H1 (cell line): ENCODE measurements around the gene EPHA8. TPM values are rescaled to one million over a fixed set of nuclear protein-coding genes. Genes with fewer than 3 reads are reported as not detected.
A peak's percentile ranks its signal among the peaks of the same experiment; 100 is the strongest.

Experiments
- CTCF ChIA-PET: fragments of 300-600 bp; sonication (Branson Sonifier 250); formaldehyde crosslinking; loops from one replicate; lab custom pipeline; 2021; ENCODE audit not compliant: partially characterized antibody; lab: Charles Lee
- POLR2A ChIA-PET: fragments of 300-600 bp; sonication (Branson Sonifier 250); formaldehyde crosslinking; loops from one replicate; lab custom pipeline; 2021; ENCODE audit warnings: inconsistent platforms; ENCODE audit not compliant: partially characterized antibody; lab: Charles Lee
- DNase-seq, 2 experiments: peaks; one replicate each; pipeline versions ENCODE4 v3.0.0 to v3.0.0-alpha.2; 2010 to 2022; ENCODE audit warnings: low spot score in 2 of 2, low read depth in 1 of 2, mixed read lengths in 1 of 2
- FAIRE-seq: peaks from 2 replicates; lab custom pipeline; 2011; peaks lifted over from hg19 to GRCh38; lab: Jason Lieb, UNC
- H2AFZ ChIP-seq: 2 replicates; pipeline ENCODE4 v1.8.1; 2012; ENCODE audit warnings: low read length, inconsistent platforms
- H2AK5ac ChIP-seq: 2 replicates; pipeline ENCODE4 v1.6.1; 2013; ENCODE audit warnings: low read depth, low read length
- H2BK120ac ChIP-seq: replicated peaks from 2 replicates; pipeline ENCODE3; 2013; ENCODE audit warnings: low read depth, low read length, inconsistent platforms
- H2BK12ac ChIP-seq: 2 replicates; pipeline ENCODE4 v1.6.1; 2013; ENCODE audit warnings: low read depth, low read length
- H2BK15ac ChIP-seq: 2 replicates; pipeline ENCODE4 v1.6.1; 2013; ENCODE audit warnings: low read length
- H2BK20ac ChIP-seq: 2 replicates; pipeline ENCODE4 v1.6.1; 2013; ENCODE audit warnings: low read length
- H2BK5ac ChIP-seq: 2 replicates; pipeline ENCODE4 v1.6.1; 2013; ENCODE audit warnings: low read depth, low read length
- H3K14ac ChIP-seq: 2 replicates; pipeline ENCODE4 v1.6.1; 2013; ENCODE audit warnings: inconsistent platforms; ENCODE audit not compliant: insufficient read length
- H3K18ac ChIP-seq: 2 replicates; pipeline ENCODE4 v1.6.1; 2013; ENCODE audit warnings: low read length; ENCODE audit errors: extremely low read depth
- H3K23ac ChIP-seq: 2 replicates; pipeline ENCODE4 v1.6.1; 2013; ENCODE audit warnings: inconsistent platforms; ENCODE audit not compliant: insufficient read length
- H3K23me2 ChIP-seq: 2 replicates; pipeline ENCODE4 v1.6.1; 2013; ENCODE audit warnings: low read depth, low read length
- H3K27ac ChIP-seq: 2 replicates; pipeline ENCODE4 v1.6.1; 2011; ENCODE audit warnings: low read depth, low read length, inconsistent platforms
- H3K27me3 ChIP-seq, 4 experiments: replicated peaks in 1 of 4; 1 replicate in 1 of 4; 2 replicates in 3 of 4; pipeline versions ENCODE4 v1.6.1 to v1.8.1; 2011 to 2013; ENCODE audit warnings: low read length in 3 of 4, mild to moderate bottlenecking in 3 of 4, inconsistent platforms in 2 of 4, mixed read lengths in 2 of 4, moderate library complexity in 1 of 4; ENCODE audit not compliant: control insufficient read depth in 3 of 4, insufficient read depth in 3 of 4; ENCODE audit errors: extremely low read depth in 1 of 4
- H3K36me3 ChIP-seq, 4 experiments: 2 replicates each; pipeline versions ENCODE4 v1.6.1 to v1.8.1; 2011 to 2013; ENCODE audit warnings: mild to moderate bottlenecking in 4 of 4, low read length in 3 of 4, moderate library complexity in 2 of 4, control low read depth in 1 of 4, inconsistent platforms in 1 of 4; ENCODE audit not compliant: insufficient read depth in 4 of 4, control insufficient read depth in 2 of 4
- H3K4ac ChIP-seq: replicated peaks from 2 replicates; pipeline ENCODE3; 2013; ENCODE audit warnings: low read length, low read depth, mixed read lengths, inconsistent platforms; ENCODE audit not compliant: insufficient read length
- H3K4me1 ChIP-seq, 4 experiments: replicated peaks in 1 of 4; 1 replicate in 1 of 4; 2 replicates in 3 of 4; pipeline versions ENCODE4 v1.6.1 to v1.8.1; 2011 to 2013; ENCODE audit warnings: low read length in 3 of 4, inconsistent platforms in 2 of 4, mixed read lengths in 1 of 4; ENCODE audit not compliant: insufficient read depth in 4 of 4, control insufficient read depth in 3 of 4
- H3K4me2 ChIP-seq, 2 experiments: 2 replicates each; pipeline versions ENCODE4 v1.6.1 to v1.8.1; 2011 to 2013; ENCODE audit warnings: low read depth in 2 of 2, low read length in 2 of 2, control low read depth in 1 of 2, inconsistent platforms in 1 of 2, mild to moderate bottlenecking in 1 of 2; ENCODE audit not compliant: insufficient read depth in 1 of 2
- H3K4me3 ChIP-seq, 4 experiments: fragments of 200-600, 300-600 bp in 1 of 4; sonication (generic), shearing (Covaris generic), sonication (Bioruptor Twin) in 1 of 4; 2 replicates each; pipeline versions ENCODE4 v1.5.1 to v1.8.1; 2011 to 2016; ENCODE audit warnings: low read length in 4 of 4, low read depth in 3 of 4, control low read depth in 2 of 4, inconsistent platforms in 2 of 4, mild to moderate bottlenecking in 2 of 4, mixed read lengths in 1 of 4, moderate library complexity in 1 of 4; ENCODE audit not compliant: insufficient read depth in 2 of 4; ENCODE audit errors: extremely low read depth in 1 of 4
- H3K56ac ChIP-seq: replicated peaks from 2 replicates; pipeline ENCODE3; 2013; ENCODE audit warnings: low read depth, mild to moderate bottlenecking, mixed read lengths, low read length, inconsistent platforms; ENCODE audit not compliant: insufficient read length
- H3K79me1 ChIP-seq: 2 replicates; pipeline ENCODE4 v1.6.1; 2013; ENCODE audit warnings: low read depth, low read length, control low read depth
- H3K79me2 ChIP-seq, 2 experiments: 2 replicates each; pipeline versions ENCODE4 v1.6.1 to v1.8.1; 2012 to 2013; ENCODE audit warnings: low read length in 2 of 2, mild to moderate bottlenecking in 2 of 2, inconsistent platforms in 1 of 2; ENCODE audit not compliant: insufficient read depth in 2 of 2, control insufficient read depth in 1 of 2
- H3K9ac ChIP-seq, 4 experiments: replicated peaks in 1 of 4; 1 replicate in 1 of 4; 2 replicates in 3 of 4; pipeline versions ENCODE4 v1.6.1 to v1.8.1; 2011 to 2013; ENCODE audit warnings: low read depth in 3 of 4, low read length in 3 of 4, control low read depth in 2 of 4, mild to moderate bottlenecking in 2 of 4, moderate library complexity in 2 of 4, inconsistent platforms in 1 of 4; ENCODE audit errors: extremely low read depth in 1 of 4
- H3K9me3 ChIP-seq, 2 experiments: 2 replicates each; pipeline versions ENCODE4 v1.6.1 to v1.8.1; 2012 to 2013; ENCODE audit warnings: mild to moderate bottlenecking in 2 of 2, moderate library complexity in 2 of 2, control low read depth in 1 of 2, inconsistent platforms in 1 of 2, low read depth in 1 of 2, low read length in 1 of 2, mixed read lengths in 1 of 2; ENCODE audit not compliant: insufficient read depth in 2 of 2
- H4K20me1 ChIP-seq, 2 experiments: replicated peaks in 1 of 2; 2 replicates each; pipeline versions ENCODE3 to v1.8.1; 2011 to 2013; ENCODE audit warnings: inconsistent platforms in 2 of 2, low read length in 2 of 2, mild to moderate bottlenecking in 1 of 2; ENCODE audit not compliant: insufficient read depth in 2 of 2, control insufficient read depth in 1 of 2
- H4K5ac ChIP-seq: 2 replicates; pipeline ENCODE4 v1.6.1; 2013; ENCODE audit warnings: low read length, low read depth, mixed read lengths, inconsistent platforms; ENCODE audit not compliant: insufficient read length
- H4K8ac ChIP-seq: 2 replicates; pipeline ENCODE4 v1.8.0; 2013; ENCODE audit warnings: mild to moderate bottlenecking, moderate library complexity, low read length, inconsistent platforms; ENCODE audit not compliant: insufficient read depth; ENCODE audit errors: extremely low read depth
- H4K91ac ChIP-seq: replicated peaks from 2 replicates; pipeline ENCODE3; 2013; ENCODE audit warnings: low read length, mixed read lengths, inconsistent platforms; ENCODE audit not compliant: insufficient read length
- WGBS, 2 experiments: shearing (Covaris generic) in 1 of 2; methylation state at CpG; one replicate each; pipeline versions ENCODE4 v1.1.6 to v1.1.7; 2013 to 2015; ENCODE audit warnings: low lambda C conversion rate in 2 of 2, mixed read lengths in 2 of 2, inconsistent platforms in 1 of 2, low coverage in 1 of 2, missing lambda C conversion rate in 1 of 2; ENCODE audit not compliant: insufficient replicate concordance in 2 of 2, insufficient coverage in 1 of 2, insufficient read length in 1 of 2; ENCODE audit errors: extremely low coverage in 1 of 2, missing lambda C conversion rate in 1 of 2; 5-methylcytosine and 5-hydroxymethylcytosine counted together
- polyA plus RNA-seq, 7 experiments: library from polyadenylated mRNA; depleted of rRNA in 3 of 7; stranded (reverse) in 5 of 7; unstranded in 2 of 7; fragments of >200 nt in 5 of 7; fragments of 200-250 nt in 2 of 7; gene quantifications; 1 replicate in 5 of 7; 2 replicates in 1 of 7; 4 replicates in 1 of 7; pipeline versions ENCODE4 v1.2.1 to v1.2.3, GENCODE V29; 2011 to 2013; ENCODE audit warnings: missing spikeins in 2 of 7, mixed read lengths in 2 of 7
- total RNA-seq: library from RNA; stranded (reverse); fragmentation: NEBNext Ultra II Directional; extraction: Animal tissue kit (Norgen Biotek cat#: 25700); gene quantifications from 2 replicates; pipeline ENCODE4 v1.2.1, GENCODE V29; 2021

EPHA8 gene
- total and polyA plus RNA-seq, 2 of the 8 experiments (the other 6 are each of a cell fraction or from before 2014, with no cell fraction given), result 4.0 to 8.4 TPM

DNA sequence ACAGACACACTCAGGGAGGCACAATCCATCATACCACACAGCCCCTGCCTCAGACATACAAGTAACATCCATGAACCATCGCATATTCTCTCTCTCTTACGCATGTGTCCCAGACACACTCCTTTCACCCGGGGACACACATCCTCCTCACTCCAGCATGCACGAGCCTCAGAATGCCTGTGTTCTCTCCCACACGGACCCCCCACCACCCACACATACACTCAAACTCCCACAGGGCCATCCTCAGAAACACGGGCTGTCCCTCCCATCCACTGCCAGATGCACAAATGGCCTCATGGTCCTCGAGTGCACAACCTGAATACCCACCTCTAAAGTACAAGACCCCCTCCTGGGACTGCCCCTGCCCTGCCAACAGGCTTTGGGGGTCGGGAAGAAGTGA is 78.0 kb downstream of the EPHA8 start:
- no peak overlapping the region for H3K14ac ChIP-seq
- H3K9ac ChIP-seq, result no peak overlapping the region
- no peak overlapping the region for H4K5ac ChIP-seq
- H2AFZ ChIP-seq, result no peak overlapping the region
- H2BK5ac ChIP-seq, result no peak overlapping the region
- H4K91ac ChIP-seq, result peak overlapping the region; percentile 75
- H3K23ac ChIP-seq, result no peak overlapping the region
- H3K27ac ChIP-seq, result no peak overlapping the region
- H3K27me3 ChIP-seq, result no peaks in the 10 kb centered on the region; a peak in 1 of 7 replicates
- no peaks in the 10 kb centered on the region for H4K20me1 ChIP-seq
- H2AK5ac ChIP-seq, result no peak overlapping the region
- no peak overlapping the region for H3K18ac ChIP-seq
- no peak overlapping the region; the same call in 1 of the 2 replicates for H4K8ac ChIP-seq
- peak overlapping the region; percentile 55; the same call in 1 of the 2 replicates for H2BK20ac ChIP-seq
- H3K56ac ChIP-seq, result no peak overlapping the region
- no peak overlapping the region for H3K4me2 ChIP-seq
- WGBS, 2 experiments, result 82% methylated on average over 8 of the region's 8 CpGs; no CpG with 5 or more reads in 1 of the 2 experiments
- CTCF ChIA-PET, result interaction anchor here (0.6 to 5.8 kb wide), 43 partner anchors 8 to 560 kb away, joined by 3 to 70 read pairs (median 6); partner anchors contain the start of genes C1QB and EPHA8
- H2BK15ac ChIP-seq, result peak overlapping the region; percentile 40; the same call in 1 of the 2 replicates
- peak overlapping the region; percentile 68; the same call in 1 of the 2 replicates for H2BK12ac ChIP-seq
- no peak overlapping the region for H3K4me3 ChIP-seq
- peaks cover 0 to 6% (median 4%) of the 10 kb centered on the region in 4 experiments; a peak in 4 of 7 replicates for H3K4me1 ChIP-seq
- no peaks in the 10 kb centered on the region for H3K79me2 ChIP-seq
- no peaks in the 10 kb centered on the region for H3K36me3 ChIP-seq
- H3K9me3 ChIP-seq, result no peaks in the 10 kb centered on the region
- no peak overlapping the region for H2BK120ac ChIP-seq
- DNase-seq, result no peak
- no peaks in the 10 kb centered on the region for H3K79me1 ChIP-seq
- no peak for FAIRE-seq
- POLR2A ChIA-PET, result interaction anchor here (1.9 kb wide), 1 partner anchor 114 kb away, joined by 4 read pairs; no protein-coding TSS in a partner anchor
- H3K4ac ChIP-seq, result peak overlapping the region; percentile 5
- no peaks in the 10 kb centered on the region for H3K23me2 ChIP-seq
